ENCODE results near the gene RTP1.
"Not testable (repeated sequence)": the region's sequence is repeated elsewhere in the genome, so short reads cannot be mapped to it uniquely, and the experiment has no call there.

Gene RTP1

DNA sequence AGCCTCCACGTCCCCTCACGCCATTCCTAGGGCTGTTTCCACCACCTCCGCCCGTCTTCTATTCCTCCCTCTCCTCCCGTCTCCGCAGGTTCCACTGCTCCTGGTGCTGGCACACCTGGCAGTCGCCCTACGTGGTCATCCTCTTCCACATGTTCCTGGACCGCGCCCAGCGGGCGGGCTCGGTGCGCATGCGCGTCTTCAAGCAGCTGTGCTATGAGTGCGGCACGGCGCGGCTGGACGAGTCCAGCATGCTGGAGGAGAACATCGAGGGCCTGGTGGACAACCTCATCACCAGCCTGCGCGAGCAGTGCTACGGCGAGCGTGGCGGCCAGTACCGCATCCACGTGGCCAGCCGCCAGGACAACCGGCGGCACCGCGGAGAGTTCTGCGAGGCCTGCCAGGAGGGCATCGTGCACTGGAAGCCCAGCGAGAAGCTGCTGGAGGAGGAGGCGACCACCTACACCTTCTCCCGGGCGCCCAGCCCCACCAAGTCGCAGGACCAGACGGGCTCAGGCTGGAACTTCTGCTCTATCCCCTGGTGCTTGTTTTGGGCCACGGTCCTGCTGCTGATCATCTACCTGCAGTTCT is 2.3 kb downstream of the RTP1 start:
- DNase-seq: not testable (repeated sequence)

DNA sequence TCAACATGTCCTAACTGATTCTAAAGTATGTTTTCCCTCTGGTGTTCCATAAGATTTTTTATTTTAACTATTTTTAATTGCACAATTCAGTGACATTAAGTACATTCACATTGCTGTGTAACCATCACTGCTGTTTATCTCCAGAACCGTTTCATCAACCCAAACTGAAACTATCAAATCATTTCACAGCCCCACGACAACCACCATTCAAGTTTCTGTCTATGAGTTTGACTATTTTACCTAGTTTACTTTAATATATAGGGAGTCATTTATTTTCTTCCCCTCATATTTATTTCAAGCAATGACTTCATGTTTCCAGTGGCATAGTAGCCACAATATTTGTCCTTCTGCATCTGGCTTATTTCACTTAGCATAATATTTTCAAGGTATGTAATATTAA is 8.4 kb downstream of the RTP1 start:
- DNase-seq: no peak

DNA sequence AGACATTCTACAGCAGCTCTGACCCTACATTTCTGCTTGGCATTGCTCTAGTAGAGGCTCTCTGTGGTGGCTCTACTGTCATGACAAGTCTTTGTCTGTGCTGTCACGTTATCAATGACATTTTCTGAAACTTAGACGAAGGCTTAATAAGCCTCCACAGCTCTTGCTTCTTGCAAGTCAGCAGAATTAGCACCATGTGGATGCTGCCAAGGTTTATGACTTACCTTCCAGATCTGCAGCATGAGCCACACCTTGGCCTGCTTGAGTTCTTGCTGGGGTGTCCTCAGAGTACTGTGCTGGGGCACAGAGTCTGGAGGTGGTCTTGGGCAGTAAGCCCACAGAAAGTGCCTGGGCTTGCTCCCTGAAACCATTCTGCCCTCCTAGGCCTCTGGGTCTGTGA is 9.8 kb downstream of the RTP1 start:
- no peak for DNase-seq

DNA sequence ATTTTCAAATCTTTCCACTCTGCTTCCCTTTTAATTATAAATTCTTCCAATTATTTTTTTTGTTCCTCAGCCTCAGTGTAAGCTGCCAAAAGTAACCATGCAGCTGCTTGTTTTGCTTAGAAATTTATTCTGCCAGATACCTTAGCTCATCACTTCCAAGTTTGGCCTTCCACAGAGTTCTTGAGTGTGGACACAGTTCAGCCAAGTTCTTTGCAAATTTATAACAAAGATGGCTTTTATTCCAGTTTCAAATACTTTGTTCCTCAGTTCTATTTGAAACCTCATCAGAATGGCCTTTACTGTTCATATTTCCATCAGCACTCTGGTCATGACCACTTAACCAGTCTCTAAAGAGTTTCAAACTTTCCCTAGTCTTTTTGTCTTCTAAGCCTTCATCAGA is 10.3 kb downstream of the RTP1 start:
- DNase-seq: no peak

DNA sequence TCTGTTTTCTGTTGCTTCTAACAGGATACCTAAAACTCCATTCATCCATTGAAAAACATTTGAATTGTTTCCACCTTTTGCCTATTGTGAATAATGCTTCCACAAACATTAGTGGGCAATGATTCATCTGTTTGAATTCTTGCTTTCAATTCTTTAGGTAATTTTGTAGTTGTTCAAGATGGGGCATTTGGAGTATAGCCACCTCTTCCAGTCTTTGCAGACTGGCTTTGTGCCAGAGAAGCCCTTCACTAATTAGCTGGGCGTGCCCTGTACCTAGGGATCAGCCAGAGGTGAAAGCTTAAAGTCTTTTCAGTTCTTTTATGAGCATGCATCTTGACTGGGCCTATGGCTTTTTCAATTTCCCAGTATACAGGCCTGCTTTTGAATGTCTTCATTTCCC is 10.9 kb downstream of the RTP1 start:
- no peak for DNase-seq

DNA sequence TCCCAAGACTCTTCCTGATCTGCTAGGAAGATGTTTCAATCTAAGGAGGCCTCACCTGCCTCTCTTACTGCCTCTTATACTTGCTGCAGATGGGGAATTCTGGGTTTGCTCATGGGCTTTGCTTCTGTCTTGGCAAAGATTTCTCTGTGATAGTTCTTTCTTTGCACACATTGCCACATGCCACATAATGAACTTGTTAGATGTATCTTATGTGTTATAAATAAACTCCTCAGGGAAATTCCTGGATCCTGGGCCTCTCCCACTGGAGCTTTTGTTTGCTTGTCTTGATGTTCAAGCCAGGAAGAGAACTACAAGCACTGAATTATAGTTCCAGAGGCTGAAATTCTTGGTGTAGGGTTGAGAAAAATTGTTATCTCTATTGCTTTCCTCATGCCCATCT is 12.2 kb downstream of the RTP1 start:
- DNase-seq: no peak

DNA sequence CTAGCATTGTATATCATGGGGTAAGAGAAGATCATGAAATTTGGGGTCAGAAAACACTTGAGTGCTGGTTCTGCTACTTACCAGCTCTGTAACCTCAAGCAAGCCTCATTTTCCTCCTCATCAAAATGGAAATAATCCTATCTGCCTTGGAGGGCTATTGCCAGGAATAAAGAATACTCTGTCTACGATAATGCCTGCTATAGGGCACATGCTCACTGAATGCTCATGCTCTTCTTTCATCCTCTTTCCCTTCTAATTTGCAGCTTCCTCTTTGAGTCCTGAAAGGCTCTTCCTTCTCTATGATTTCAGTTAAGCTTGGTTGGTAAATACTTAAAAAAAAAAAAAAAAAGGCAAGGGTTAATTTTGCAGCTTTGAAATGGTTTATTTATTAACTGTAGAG is 12.8 kb downstream of the RTP1 start:
- DNase-seq: no peak

DNA sequence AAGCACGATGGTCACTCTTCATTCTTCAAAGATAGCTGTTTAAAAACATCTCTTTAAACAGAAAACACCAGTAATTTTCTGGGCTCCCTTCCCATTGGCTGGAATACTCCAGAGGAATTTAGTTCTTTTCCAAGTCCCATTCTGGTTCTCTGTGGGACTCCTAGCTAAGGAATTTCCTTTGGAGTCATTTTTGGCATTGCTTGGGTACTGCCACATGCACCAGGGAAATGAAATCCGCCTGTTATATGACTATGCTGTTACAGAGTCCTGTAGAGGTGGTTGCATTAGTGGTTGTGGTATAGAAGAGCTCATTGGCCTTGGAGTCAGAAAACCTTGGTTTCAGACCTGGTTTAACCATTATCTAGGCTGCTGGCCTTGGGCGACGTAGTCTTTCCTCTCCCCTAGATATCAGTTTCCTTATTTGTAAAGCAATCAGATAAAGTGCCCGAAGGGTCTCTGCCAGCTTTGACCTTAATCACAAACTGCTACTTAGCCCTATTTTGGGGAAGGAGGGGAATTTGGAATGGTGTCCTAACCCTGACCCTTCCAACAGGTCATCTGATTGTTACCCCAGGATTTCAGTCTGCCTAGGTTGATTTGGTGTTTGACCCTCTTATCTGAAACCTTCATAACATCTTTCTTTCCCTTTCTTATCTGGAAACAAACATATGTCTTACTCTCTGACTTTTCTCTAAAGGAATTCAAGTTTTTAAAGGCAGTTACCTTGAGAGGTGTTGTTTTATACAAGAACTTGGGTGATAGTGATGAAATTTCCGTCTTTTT is 13.4 kb downstream of the RTP1 start:
- DNase-seq: no peak

DNA sequence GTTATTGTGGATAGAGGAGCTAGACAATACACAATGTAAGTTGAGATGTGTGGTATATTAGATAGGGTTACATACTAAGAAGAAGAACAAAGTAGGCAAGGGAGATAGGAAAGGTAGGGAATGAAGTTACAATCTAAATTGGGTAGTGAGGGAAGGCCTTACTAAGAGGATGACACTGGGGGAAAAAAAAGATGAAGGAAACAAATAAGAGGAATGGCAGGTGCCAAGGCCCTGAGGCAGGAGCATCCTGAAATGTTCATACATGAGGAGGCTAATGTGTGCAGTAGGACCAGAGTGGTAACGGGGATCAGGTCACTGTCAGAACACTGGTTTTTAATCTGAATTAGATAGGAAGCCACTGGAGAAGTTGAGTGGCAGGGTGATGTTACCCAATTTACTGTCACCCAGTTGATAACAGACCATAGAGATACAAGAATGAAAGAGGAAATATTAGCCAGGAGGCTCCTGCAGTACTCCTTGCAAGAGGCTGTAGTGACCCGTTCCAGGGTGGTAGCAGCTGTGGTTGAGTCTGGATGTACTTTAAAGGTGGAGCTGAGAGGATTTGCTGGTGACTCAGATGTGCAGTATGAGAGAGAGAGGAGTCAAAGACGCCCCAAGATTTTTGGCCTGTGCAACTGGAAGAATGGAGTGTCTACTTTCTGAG is 14.4 kb downstream of the RTP1 start:
- DNase-seq: no peak

DNA sequence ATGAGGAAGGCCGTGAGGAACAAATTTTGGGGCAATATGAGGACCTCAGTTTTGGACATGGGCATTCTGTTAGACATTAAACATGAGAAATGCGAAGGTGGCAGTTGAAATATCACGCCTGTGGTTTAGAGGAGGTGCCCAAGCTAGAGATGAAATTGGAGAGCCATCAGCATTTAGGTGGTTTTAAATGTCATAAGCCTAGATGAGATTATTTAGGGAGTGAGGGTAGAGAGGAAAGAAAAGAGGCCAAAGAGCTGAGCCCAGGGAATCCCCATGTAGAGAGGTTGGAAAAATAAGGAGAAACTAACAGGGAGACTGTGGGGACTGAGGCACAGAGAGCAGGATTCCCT is 14.9 kb downstream of the RTP1 start:
- no peak for DNase-seq

DNA sequence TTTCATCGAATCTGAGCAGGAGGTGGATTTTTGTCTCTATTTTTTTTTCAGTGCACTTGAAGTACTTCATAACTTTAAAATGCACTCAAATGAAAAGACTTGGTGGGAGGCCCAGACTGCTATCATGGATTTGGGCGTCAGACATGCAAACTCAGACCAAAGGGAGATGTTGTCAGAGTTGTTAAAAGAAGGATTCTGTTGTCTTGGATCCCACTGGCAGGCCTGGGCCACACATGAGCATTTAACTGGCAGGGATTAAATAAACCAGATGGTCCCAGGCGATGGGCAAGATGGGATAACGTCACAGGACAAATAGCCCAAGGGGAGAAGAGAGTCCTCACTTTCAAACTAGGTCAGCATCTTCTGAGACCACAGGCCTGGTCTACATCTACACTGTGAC is 15.4 kb downstream of the RTP1 start:
- DNase-seq: no peak

DNA sequence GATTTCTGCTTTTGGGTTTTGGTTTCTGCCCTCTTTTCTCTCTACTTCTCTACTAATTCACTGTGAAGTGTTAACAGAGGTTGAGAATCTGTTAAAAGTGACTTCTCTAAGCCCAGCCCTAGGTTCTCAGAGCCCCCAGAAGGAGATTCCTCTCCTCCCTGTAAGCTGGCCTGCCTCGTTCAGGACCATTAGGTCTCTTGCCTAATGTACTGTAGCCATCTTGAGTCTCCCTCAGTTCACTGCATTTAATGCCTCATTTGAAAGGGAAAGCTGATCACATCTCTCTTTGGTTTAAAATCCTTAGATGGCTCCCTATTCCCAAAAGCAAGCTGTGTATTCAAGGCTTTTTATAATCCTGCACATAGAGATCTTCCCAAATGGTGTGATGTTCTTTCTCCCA is 16.3 kb downstream of the RTP1 start:
- DNase-seq: no peak

DNA sequence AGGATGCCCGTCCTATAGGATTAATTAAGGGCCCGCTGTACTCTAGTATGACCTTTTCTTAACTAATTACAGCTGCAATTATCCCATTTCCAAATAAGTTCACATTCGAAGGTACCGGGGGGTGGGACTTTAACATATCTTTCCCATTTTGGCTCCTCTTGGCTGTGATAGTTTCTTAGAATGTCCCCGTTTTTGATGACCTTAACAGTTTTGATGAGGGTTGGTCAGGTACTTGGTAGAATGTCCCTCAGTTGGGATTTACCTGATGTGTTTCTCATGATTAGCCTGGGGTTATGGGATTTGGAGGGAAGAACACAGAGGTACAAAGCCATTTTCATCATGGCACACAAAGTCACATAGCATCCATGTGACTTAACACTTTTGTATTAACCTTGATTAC is 18.2 kb downstream of the RTP1 start:
- no peak for DNase-seq

DNA sequence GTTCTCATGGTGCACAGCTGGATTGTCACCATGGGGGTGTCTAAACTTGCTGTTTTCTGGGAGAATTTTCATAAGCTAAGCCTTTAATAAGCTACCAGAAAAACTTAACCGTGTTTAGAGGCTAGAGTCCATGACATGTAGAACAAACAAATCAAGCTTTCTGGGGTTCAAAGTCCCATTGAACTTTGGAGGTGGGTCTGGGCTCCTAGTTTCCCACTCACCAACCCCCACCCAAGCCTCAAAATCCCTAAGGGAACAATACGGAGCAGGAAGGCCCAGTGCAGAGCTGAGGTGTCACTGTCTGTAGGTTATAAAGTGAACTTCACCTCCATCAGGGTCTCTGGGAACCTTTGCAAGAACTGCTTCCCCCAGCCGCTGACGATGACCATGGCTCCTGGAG is 25.5 kb downstream of the RTP1 start:
- DNase-seq: no peak

DNA sequence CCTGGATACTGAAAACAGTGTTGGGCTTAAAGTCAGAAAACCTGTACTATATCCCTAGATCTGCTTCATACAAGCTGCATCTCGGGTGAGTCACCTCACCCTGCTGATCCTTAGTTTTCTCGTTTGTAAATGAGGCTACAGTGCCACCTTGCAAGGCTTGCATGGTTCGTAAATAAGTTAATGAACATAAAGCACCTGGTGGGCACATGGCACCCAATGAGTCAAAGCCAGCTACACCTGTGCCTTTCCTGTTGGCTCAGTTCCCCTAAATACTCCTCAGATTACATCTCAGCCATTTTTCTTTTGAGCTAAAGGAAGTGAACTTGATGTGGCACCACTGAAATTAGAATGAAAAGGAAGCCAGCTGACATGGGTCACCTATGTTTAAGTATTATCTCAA is 26.5 kb downstream of the RTP1 start:
- DNase-seq: no peak

DNA sequence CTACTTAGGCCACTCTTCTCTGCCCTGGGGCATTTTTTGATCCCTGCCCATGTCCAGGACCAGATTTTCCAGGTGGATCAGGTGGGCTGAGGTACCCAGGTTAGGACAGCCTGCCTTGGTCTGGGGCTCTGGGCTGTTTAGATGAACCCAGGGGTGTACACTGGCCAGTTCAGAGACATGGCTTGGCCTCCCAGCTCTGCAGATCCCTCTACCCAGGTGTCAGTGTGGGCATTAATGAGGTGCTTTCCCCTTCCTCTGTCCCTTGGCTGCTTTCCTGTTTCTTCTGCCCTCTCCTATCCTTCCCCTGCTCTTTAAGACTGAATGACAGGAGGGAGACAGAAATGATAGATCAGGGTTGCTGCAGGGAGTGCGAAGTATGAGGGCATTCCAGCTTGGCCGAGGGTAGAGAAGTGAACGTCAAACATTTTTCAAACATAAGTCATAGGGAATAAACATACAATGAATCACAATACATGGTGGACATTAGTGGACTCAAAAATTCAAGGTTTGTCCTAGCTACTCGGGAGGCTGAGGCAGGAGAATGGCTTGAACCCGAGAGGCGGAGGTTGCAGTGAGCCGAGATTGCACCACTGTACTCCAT is 30.5 kb downstream of the RTP1 start:
- DNase-seq: no peak

DNA sequence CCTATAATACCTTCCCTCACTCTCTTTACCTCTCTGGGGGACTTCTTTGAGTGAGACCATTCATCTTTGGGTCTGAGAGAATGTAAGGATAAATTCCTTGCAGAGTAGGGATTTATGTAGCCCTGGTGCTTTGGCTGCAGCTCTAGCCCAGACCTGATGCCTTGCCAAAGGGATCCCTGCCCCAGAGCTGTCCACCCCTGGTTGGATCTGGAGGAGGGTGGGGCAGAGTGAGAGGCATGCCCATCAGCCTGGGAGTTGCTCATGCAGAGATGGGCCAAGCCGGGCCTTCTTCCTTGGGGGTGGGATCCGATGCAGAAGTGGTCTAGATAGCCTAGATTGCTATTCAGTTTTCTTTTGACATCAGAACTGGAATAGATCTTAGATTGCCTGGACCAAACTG is 31.5 kb downstream of the RTP1 start:
- DNase-seq: no peak

DNA sequence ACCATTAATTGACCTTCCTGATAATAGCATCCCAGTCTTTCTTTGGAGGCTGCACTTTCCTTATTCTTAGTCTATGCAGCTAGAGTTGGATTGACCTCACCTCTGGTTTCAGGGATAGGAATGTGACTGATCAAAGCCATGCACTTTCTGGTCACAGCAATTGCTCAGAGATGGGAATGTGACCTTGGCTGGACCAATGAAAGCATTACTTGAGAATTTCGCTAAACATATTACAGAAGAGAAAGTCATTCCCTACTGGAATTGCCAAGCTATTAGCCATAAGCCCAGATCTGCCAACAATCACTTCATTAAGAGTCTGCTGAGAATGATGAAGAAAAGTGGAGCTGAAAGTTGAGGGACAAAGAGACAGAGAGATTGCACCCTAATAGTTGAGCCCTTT is 32.7 kb downstream of the RTP1 start:
- no peak for DNase-seq

DNA sequence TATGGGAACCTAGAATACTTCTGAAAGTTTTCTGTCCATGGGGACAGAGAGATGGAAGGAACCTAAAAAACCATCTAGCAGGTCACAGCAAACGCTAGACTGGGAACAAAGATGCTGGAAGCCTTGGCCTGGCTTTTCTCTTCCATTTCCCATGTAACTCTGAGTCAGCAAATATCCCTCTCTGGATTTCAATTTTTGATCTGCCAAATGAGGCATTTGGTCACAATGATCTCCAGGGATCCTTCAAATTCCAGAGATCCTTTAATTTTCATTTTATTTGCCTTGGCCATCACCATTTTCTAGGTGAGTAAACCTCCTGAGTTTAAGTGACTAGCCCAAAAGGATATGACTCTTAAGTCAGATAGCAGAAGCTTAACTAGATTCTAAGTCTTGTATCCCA is 39.7 kb downstream of the RTP1 start:
- no peak for DNase-seq

DNA sequence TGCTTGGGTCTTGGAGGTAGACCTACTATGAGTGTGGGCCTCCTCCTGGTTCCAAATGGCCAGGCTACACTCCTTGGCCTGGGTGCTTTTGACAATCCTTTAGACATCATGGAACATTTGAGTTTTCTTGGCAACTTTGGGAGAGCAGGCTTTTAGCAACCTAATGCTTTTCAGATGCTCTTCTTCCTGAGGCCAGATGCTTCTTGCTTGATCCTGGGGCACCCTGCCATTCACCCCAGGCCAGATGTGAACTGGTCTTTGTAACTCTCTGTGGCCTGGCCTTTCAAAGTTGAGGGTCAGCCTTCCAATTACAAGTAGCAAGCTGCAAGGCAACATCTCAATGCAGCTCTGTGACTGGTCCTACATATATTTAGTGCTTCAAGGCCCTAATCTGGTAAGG is 40.5 kb downstream of the RTP1 start:
- DNase-seq: no peak

DNA sequence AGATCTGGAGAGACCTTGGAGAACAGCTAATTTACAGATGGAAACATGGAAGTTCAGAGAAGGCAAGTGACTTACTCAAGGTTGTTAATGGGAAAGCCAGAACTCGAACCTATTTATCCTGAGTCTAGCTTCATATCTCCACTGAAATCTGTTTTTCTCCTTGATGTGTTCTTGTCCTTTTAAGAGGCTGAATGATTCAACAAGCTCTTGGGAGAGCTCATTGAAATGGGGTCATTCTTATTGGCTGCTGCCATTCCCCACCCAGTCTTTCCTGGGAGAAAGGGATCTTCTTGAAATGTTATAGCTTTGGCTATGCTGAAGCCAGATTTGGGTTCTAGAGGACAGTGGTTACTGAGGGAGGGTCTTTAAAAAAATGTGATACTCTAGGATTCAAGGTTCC is 41.0 kb downstream of the RTP1 start:
- DNase-seq: no peak

DNA sequence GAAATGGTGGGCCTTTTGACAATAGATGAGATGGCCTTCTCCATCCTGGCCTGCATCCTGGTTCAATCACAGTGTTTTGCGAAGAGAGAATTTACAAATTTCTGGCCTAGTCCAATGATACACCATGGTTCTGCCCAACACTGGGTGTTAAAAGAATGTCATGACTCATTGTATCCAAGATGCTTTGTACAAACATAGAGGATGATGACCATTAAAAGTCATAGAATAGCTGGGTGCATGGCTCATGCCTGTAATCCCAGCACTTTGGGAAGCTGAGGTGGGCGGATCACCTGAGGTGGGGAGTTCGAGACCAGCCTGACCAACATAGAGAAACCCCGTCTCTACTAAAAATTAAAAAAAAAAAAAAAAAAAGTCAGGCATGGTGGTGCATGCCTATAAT is 41.5 kb downstream of the RTP1 start:
- not testable (repeated sequence) for DNase-seq

DNA sequence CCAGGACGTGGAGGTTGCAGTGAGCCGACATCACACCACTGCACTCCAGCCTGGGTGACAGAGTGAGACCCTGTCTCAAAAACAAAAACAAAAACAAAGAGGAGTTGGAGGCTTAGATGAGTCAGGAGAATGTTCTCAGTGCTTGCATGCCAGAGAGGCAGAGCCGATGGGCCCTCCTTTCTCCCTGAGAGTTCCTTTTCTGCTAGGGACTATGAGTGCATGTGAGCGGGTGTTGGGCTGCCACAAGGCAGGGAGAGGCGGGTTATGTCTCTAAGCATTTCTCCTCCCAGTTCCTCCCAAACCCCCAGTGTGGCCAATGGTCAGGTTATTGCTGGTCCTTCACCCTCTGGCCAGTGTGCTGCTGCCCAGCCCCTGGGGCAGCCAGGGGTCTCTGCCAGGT is 45.1 kb downstream of the RTP1 start:
- DNase-seq: no peak

DNA sequence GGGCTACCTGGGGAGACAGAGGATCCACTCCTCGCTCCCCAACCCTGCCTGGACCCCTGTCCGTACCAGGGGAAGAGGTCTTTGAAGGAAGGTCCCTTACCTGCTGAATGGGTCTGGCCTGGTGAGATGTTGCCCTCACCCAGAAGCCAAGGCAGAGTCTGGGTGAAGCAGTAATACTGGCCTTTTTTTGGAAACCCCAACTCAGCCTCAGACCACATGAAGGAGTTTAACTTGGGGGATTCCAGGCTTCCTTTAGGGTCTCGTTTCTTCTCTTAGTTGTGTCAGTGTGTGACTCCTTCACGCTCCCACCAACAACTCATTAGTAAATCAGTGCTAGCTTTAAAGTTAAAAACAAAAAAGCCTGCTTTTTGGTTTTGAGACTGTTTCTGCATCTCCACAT is 45.6 kb downstream of the RTP1 start:
- no peak for DNase-seq
